ENCODE data around the gene RACK1. TPM values are rescaled to one million over a fixed set of nuclear protein-coding genes. Genes with fewer than 3 reads are reported as not detected.

Gene RACK1
- total RNA-seq, 2 experiments from 2014 or later: 1,749 to 1,772 TPM

DNA sequence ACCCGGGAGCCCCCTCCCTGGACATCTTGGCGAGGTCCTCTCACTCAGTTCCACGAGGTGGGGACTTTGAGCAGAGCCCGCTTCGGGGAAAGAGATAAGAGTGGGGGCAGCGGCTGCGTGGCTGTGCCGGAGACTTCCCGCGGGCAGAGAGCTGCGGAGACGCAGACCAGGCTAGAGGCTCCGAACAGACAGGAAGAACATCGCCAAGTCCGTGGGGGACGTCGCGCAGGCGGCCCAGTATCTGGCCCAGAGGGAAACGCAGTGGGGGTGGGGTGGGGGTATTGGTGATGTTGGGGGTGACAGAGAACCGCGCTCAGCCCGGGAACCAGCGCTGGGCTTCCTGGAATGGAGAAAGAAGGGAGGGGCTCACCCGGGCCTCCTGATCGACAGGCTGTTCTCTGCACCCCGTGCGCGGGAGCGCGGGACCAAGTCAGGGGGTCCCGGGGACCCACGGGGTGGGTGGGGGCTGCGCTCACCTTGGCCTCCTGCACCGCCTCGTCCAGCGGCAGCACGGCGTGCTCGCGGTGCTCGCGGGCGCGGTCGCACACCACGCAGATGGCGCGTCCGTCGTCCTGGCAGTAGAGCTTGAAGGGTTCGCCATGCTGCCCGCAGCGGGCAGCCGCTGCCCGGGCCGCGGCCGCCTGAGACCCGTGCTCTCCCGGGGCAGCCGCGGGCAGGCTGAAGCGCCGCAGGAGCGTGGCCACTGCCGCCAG lies 39.4 kb downstream of the RACK1 start:
- Mint-ChIP-seq H3K27me3 (peaks cover 51% of the 10 kb centered on the region), H3K4me1 (peaks cover 37% of the 10 kb centered on the region), H3K27ac (no peak overlapping the region), H3K9me3 (no peaks in the 10 kb centered on the region), H3K36me3 (ENCODE audit: low read depth) (peaks cover 11% of the 10 kb centered on the region), H3K4me3 (peak overlapping the region; percentile 70)
- CTCF ChIA-PET: interaction anchor here (0.7 to 4.1 kb wide), 4 partner anchors 13 to 36 kb away, joined by 3 to 29 read pairs (median 6); partner anchors contain the start of gene TRIM41
- DNase-seq: no peak
- POLR2A ChIA-PET: interaction anchor here (0.9 to 8.0 kb wide), 9 partner anchors 13 to 394 kb away, joined by 3 to 149 read pairs (median 7); partner anchors contain the start of genes RACK1, TRIM41 and TRIM52

DNA sequence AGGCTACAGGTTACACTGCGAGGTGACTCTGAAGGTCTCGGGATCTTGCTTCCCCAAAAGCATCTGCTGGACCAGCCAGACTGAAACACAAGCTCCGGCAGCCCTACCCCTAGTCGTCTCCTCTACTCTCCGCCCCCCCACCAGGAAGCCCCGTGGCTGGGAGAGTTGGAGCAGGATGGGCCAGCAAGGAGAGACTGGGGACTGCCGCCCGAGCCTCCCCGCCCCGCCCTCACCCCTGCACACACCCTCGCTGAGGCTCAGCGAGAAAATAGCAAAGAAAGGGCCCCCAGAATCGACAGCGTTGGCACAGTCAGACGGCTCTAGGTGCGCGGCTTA lies 40.0 kb downstream of the RACK1 start:
- Mint-ChIP-seq H3K36me3 (ENCODE audit: low read depth) (peaks cover 11% of the 10 kb centered on the region), H3K9me3 (no peaks in the 10 kb centered on the region), H3K4me1 (peaks cover 37% of the 10 kb centered on the region), H3K27me3 (peaks cover 52% of the 10 kb centered on the region), H3K4me3 (peak overlapping the region; percentile 70), H3K27ac (no peak overlapping the region)
- DNase-seq: no peak
- CTCF ChIA-PET: interaction anchor here (0.7 kb wide), 1 partner anchor 36 kb away, joined by 3 read pairs; no protein-coding TSS in a partner anchor
- POLR2A ChIA-PET: interaction anchor here (0.8 to 8.0 kb wide), 4 partner anchors 13 to 393 kb away, joined by 3 to 149 read pairs (median 5); partner anchors contain the start of gene TRIM41

DNA sequence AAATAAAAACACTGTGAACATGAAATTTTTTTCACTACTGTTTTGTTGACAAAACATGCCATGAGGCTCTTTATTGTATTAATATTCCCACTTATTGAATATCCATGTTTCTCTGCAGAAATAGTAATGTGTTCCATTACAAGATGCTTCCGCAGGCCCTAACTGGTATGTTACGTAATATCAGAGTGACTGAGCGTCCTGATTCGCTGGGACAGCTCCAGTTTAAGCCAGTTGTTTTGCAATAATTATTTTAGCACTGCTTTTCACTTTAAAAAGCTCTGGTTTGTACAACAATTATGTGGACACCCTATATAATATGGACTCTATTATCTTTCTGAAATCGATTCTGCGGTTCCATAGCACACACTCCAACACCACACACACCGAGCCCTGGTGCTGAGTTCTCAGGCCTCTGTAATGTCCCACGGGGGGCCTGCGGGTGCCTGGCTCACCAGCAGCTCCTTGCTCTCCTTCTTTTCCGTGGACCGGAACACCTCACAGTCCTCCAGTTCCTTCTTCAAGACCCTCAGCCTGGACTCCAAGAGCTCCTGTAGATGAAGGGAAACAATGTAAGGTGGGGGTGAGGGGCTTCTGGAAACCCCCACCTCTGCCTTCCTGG lies 40.5 kb downstream of the RACK1 start:
- Mint-ChIP-seq H3K9me3 (no peaks in the 10 kb centered on the region), H3K27me3 (peaks cover 52% of the 10 kb centered on the region), H3K4me3 (peak overlapping the region; percentile 70), H3K27ac (no peak overlapping the region), H3K36me3 (ENCODE audit: low read depth) (peaks cover 11% of the 10 kb centered on the region), H3K4me1 (peaks cover 35% of the 10 kb centered on the region)
- DNase-seq: no peak
- ChIA-PET CTCF (no interaction called here), POLR2A (interaction anchor here (0.8 to 8.0 kb wide), 4 partner anchors 10 to 30 kb away, joined by 3 to 149 read pairs (median 5); partner anchors contain the start of gene TRIM41)

DNA sequence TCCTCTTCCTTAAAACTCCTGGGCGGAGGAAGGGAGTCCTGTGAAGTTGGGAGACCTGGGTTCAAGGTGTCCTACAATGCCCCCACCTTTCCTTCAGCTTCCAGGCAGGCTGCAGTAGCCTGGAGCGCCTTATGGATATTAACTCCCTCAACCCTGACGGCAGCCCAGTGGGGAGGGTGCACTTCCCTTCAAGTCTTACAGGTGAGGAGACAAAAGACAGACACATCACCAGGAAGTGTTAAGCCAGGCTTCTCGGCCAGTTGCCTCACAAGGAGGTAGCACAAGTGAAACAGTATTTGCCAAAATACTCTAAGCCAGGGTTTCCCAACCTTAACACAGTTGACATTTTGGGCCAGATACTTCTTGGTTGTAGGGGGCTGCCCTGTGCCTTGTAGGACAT lies 42.9 kb downstream of the RACK1 start:
- Mint-ChIP-seq H3K4me3 (no peak overlapping the region), H3K27me3 (peaks cover 42% of the 10 kb centered on the region), H3K36me3 (ENCODE audit: low read depth) (peaks cover 2% of the 10 kb centered on the region), H3K27ac (no peak overlapping the region), H3K4me1 (peaks cover 13% of the 10 kb centered on the region), H3K9me3 (no peaks in the 10 kb centered on the region)
- ChIA-PET POLR2A (interaction anchor here (3.1 to 8.0 kb wide), 2 partner anchors 10 to 12 kb away, joined by 18 to 149 read pairs; no protein-coding TSS in a partner anchor), CTCF (interaction anchor here (1.9 kb wide), 1 partner anchor 12 kb away, joined by 8 read pairs; no protein-coding TSS in a partner anchor)
- DNase-seq: no peak

DNA sequence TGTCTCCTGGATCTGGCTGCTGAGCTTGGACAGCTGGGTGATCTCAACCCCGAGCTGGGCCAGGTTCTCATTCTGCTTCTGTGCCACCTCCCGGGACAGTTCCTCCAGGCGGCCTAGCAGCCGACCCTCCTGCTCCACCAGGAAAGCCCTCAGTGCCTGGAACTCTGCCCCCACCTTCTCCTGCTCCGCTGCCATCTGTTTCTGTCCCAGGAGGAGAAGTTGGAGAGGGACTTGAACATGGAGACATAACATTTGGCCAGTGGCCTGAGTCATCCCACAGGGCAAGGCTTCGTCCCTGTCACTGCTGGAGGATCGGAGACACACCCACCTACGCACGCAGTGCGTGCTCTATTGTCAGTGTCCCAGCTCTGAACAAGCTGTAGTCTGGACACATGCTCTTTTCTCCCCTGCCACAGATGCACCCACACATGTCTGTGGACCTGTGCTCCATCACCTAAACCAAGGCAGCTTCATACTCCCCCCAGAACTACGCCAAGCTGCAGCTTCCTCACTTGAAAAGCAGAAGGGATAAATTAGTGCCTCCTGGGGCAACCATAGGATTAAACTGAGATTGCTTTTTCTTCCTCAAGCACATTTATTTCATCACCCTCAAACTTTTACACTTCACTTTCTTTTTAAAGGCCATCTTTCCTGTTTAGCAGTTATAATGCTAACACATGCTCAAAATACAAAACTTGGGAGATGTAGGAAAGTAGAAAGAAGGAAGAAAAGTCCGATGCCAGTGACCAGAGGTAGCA lies 43.6 kb downstream of the RACK1 start:
- DNase-seq: no peak
- peaks cover 8% of the 10 kb centered on the region for H3K4me1 Mint-ChIP-seq
- no peaks in the 10 kb centered on the region for H3K36me3 Mint-ChIP-seq (ENCODE audit: low read depth)
- peaks cover 38% of the 10 kb centered on the region for H3K27me3 Mint-ChIP-seq
- H3K4me3 Mint-ChIP-seq: no peak overlapping the region
- POLR2A ChIA-PET: interaction anchor here (1.2 to 3.1 kb wide), 2 partner anchors 11 to 27 kb away, joined by 3 to 18 read pairs; no protein-coding TSS in a partner anchor
- CTCF ChIA-PET: interaction anchor here (0.8 to 1.3 kb wide), 2 partner anchors 10 to 58 kb away, joined by 3 to 4 read pairs; no protein-coding TSS in a partner anchor
- no peaks in the 10 kb centered on the region for H3K9me3 Mint-ChIP-seq
- H3K27ac Mint-ChIP-seq: no peak overlapping the region

DNA sequence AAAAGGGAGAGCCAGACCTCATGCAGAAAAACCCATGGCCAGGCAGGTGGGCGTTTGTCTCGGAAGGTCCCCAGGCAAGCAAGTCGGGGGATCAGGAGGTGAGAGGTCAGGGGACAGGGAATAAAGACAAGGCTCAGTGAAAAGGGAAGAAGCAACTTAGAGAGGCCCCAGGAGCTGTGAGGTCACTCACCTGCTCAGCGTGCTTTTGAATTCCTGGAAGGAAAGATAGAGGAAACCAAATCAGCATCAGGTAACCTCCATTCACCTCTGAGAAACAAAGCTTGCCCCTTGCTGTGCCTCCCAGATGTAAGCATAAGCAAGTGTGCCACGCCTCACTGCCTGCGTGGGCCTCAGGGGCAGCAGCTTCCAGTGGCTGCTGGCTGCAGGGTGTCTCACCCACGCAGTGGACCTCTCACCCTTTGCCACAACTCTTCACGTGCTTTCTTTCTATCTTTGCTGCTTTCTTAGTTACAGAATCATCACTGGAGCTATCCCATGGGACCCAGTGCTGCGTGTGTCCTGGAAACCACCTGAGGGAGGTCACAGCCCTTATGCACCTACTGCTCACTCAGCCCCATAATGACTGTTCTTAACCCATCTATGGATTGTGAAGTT lies 44.7 kb downstream of the RACK1 start:
- ChIA-PET CTCF (interaction anchor here (0.8 to 1.3 kb wide), 3 partner anchors 9 to 59 kb away, joined by 3 to 4 read pairs (median 3); no protein-coding TSS in a partner anchor), POLR2A (interaction anchor here (1.2 to 3.1 kb wide), 3 partner anchors 10 to 26 kb away, joined by 3 to 18 read pairs (median 3); no protein-coding TSS in a partner anchor)
- Mint-ChIP-seq H3K9me3 (no peaks in the 10 kb centered on the region), H3K4me3 (no peak overlapping the region), H3K27ac (no peak overlapping the region), H3K36me3 (ENCODE audit: low read depth) (no peaks in the 10 kb centered on the region), H3K4me1 (peaks cover 4% of the 10 kb centered on the region), H3K27me3 (peaks cover 34% of the 10 kb centered on the region)
- DNase-seq: no peak

DNA sequence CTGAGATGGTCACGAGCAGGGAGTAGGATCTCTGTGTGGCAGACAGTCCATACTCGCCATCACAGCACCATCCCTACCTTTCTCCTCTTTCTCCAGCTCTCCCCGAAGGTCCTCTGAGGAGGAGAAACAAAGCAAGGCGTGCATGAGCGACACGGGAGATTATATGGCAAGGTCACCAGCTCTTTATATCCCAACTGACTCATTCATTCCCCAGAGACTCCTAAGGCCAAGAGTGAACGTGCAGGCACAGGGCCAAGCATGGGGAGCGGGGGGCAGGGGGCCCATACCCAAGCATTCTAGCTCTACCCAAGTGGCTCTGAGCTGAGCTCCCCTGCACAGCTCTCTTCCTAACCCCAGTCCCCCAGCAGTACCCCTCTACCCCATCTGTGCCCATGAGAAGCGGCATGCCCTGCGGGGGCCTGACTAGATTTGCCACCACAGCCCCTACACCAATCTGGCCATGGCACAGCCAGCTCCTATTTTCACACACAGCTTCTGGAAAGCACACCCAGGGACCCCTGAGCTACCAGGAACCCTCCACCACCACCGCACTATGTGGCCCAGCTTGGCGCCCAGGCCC lies 45.5 kb downstream of the RACK1 start:
- POLR2A ChIA-PET: interaction anchor here (1.4 to 3.1 kb wide), 2 partner anchors 9 to 24 kb away, joined by 3 to 18 read pairs; no protein-coding TSS in a partner anchor

DNA sequence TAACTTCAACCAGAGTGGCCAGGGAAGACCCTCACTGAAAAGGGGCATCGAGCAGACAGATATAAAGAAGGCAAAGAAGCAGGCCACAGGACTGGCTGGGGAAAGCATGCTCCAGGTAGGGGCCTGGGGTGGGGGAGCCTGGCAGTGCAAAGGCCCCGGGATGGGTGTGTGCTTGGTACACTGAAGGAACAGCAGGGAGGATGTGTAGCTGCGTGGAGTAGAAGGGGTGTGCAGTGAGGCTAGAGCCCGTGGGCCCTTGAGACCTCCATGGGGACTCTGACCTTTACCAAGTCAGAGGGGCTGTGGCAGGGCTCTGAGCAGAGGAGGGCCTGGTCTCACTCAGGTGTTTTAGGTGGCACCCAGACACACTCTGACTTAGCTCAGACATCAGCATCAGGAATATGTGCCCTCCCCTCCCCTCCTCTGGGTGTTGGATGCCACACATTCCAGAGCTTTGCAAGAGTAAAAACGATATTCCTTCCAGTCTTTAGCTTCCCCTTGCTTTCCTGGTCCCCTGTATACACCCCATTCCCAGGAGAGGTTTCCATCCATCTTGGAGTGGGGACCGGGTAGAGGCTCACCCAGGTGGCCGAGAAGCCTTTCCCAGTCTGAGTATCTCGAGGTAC lies 46.3 kb downstream of the RACK1 start:
- POLR2A ChIA-PET: interaction anchor here (1.4 to 3.1 kb wide), 3 partner anchors 8 to 25 kb away, joined by 3 to 18 read pairs (median 5); no protein-coding TSS in a partner anchor
- CTCF ChIA-PET: interaction anchor here (1.1 kb wide), 1 partner anchor 13 kb away, joined by 3 read pairs; no protein-coding TSS in a partner anchor

More for the DNA sequence above, 45.5 kb downstream of the RACK1 start:
- Mint-ChIP-seq H3K4me1 (no peaks in the 10 kb centered on the region), H3K27ac (no peak overlapping the region), H3K9me3 (no peaks in the 10 kb centered on the region), H3K27me3 (peaks cover 26% of the 10 kb centered on the region), H3K4me3 (no peak overlapping the region), H3K36me3 (ENCODE audit: low read depth) (no peaks in the 10 kb centered on the region)
- DNase-seq: no peak
- CTCF ChIA-PET: no interaction called here

DNA sequence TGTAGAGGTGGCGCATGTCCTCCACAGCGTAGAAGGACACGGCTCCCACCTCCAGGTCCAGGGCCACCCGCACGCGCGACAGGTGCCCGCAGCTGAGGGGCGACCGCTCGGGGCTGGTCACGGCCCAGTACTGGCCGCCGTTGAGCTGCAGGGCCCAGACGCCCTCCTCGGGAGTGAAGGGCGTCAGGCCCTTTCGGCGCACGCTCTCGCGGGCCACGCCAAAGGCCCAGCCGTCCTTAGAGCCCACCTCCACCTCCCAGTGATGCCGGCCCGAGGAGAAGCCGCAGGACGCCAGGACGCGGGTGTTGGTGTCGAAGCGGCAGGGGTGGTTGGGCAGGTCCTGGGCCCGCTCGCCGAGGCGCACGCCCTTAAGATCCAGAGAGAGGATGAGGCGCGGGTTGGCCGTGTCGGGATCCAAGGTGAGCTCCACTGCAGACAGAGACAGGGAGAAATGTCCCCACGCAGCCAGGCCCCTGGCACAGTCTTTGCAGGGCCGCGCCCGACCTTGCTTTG lies 48.4 kb downstream of the RACK1 start:
- Mint-ChIP-seq H3K9me3 (no peaks in the 10 kb centered on the region), H3K27me3 (peaks cover 8% of the 10 kb centered on the region), H3K4me1 (peaks cover 13% of the 10 kb centered on the region), H3K27ac (no peak overlapping the region), H3K4me3 (no peak overlapping the region), H3K36me3 (ENCODE audit: low read depth) (peaks cover 7% of the 10 kb centered on the region)
- POLR2A ChIA-PET: interaction anchor here (8.5 kb wide), 1 partner anchor 10 kb away, joined by 149 read pairs; the partner anchor contains the start of gene TRIM7
- CTCF ChIA-PET: no interaction called here
- no peak for DNase-seq

More for the DNA sequence above, 46.3 kb downstream of the RACK1 start:
- Mint-ChIP-seq H3K9me3 (no peaks in the 10 kb centered on the region), H3K4me1 (peaks cover 5% of the 10 kb centered on the region), H3K4me3 (no peak overlapping the region), H3K27me3 (peaks cover 20% of the 10 kb centered on the region), H3K36me3 (ENCODE audit: low read depth) (no peaks in the 10 kb centered on the region), H3K27ac (no peak overlapping the region)
- DNase-seq: no peak

DNA sequence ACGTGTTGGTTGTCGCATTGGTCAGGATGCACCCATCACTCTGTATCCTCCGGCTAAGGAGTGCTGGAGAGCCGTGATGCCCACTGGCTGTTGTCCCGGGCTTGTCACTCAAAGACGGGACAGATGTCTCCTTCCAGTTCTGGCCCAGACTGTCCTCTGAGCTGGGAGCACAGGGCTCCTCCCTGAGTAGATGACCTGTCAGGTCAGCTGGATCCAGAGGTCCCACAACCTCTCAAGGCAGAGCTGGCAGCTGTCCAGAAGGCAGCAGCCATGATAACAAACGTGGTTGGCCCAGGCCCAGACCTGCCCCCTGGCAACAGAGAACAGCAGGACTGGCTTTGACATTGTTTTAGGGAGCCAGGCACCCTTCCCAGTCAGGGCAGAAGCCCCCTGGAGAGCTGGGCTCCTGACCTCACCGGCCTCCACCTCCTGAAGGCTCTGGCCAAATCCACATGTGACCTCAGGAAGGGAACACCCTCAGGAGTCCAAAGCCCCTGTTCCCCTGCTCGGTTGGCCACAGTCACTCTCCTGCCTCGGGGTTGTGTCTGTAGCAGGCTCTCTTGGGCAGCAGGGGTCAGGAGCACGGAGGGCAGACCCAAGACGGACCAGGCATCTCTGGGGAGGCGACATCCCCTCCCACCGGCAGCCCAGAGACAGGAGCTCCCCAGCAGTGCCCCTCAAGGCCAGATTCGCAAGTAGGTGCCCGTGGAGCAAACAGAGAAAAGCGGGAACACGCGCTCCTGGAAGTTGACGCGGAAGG lies 49.0 kb downstream of the RACK1 start:
- H3K9me3 Mint-ChIP-seq: no peaks in the 10 kb centered on the region
- no peak overlapping the region for H3K27ac Mint-ChIP-seq
- H3K27me3 Mint-ChIP-seq: peaks cover 3% of the 10 kb centered on the region
- H3K36me3 Mint-ChIP-seq (ENCODE audit: low read depth): peaks cover 7% of the 10 kb centered on the region
- POLR2A ChIA-PET: interaction anchor here (8.5 kb wide), 1 partner anchor 10 kb away, joined by 149 read pairs; the partner anchor contains the start of gene TRIM7
- CTCF ChIA-PET: no interaction called here
- DNase-seq: no peak
- H3K4me3 Mint-ChIP-seq: no peak overlapping the region
- H3K4me1 Mint-ChIP-seq: peaks cover 15% of the 10 kb centered on the region

DNA sequence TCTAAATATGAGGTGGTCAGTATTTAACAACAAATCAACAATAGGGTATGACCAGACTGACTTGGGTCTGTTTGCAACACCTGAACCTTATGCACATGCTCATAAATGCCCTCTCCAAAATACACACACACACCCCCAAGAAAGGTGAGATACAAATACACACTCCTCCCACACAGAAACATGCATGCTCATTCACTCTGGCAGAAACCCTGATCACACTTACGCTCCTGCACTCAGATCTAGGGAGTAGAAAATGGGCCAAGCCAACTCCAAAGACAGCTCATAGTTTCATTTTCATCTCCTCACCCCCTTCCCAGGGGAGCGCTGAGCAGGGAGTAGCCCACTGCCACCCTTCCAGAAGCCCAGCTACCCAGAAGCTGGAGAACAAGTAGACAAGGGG lies 50.0 kb downstream of the RACK1 start:
- no peak overlapping the region for H3K4me3 Mint-ChIP-seq
- POLR2A ChIA-PET: interaction anchor here (6.9 to 8.5 kb wide), 3 partner anchors 11 to 67 kb away, joined by 96 to 149 read pairs (median 100); partner anchors contain the start of genes TRIM41, TRIM52 and TRIM7

More for the DNA sequence above, 50.0 kb downstream of the RACK1 start:
- H3K27me3 Mint-ChIP-seq: peaks cover 2% of the 10 kb centered on the region
- CTCF ChIA-PET: interaction anchor here (1.4 to 1.5 kb wide), 2 partner anchors 13 to 20 kb away, joined by 4 to 7 read pairs; no protein-coding TSS in a partner anchor
- H3K27ac Mint-ChIP-seq: no peak overlapping the region
- peaks cover 19% of the 10 kb centered on the region for H3K4me1 Mint-ChIP-seq
- no peak for DNase-seq
- H3K36me3 Mint-ChIP-seq (ENCODE audit: low read depth): peaks cover 12% of the 10 kb centered on the region
- no peaks in the 10 kb centered on the region for H3K9me3 Mint-ChIP-seq
